ENCODE results near the gene YOD1.
A peak's percentile ranks its signal among the peaks of the same experiment; 100 is the strongest.

The YOD1 gene

GRCh38 chr1:207072233-207072632, 21.2 kb upstream of the YOD1 start:
- H3K4me1 ChIP-seq (ENCODE audit: control insufficient read depth in 2 of 2, insufficient read depth in 2 of 2, low read length in 2 of 2) = peaks cover 3 to 15% of the 10 kb centered on the region in 2 donors
- H3K9me3 ChIP-seq (ENCODE audit: control insufficient read depth in 2 of 2, low read length in 2 of 2) = no peaks in the 10 kb centered on the region
- no peak overlapping the region for H3K4me3 ChIP-seq (ENCODE audit: low read length in 2 of 2)
- no peak overlapping the region for H3K9ac ChIP-seq (ENCODE audit: low read depth in 1 of 2, low read length in 2 of 2)
- H3K27me3 ChIP-seq (ENCODE audit: control insufficient read depth in 2 of 2, insufficient read depth in 2 of 2, low read length in 2 of 2) = no peaks in the 10 kb centered on the region
- no peak overlapping the region for H3K27ac ChIP-seq (ENCODE audit: low read depth in 2 of 2, low read length in 2 of 2)
- H3K36me3 ChIP-seq (ENCODE audit: control insufficient read depth in 2 of 2, insufficient read depth in 2 of 2, low read length in 2 of 2) = peaks cover 52 to 67% of the 10 kb centered on the region in 2 donors

GRCh38 chr1:207071426-207071825, 20.4 kb upstream of the YOD1 start:
- Histone ChIP-seq H3K27ac (ENCODE audit: low read depth in 2 of 2, low read length in 2 of 2) (no peak overlapping the region), H3K36me3 (ENCODE audit: control insufficient read depth in 2 of 2, insufficient read depth in 2 of 2, low read length in 2 of 2) (peaks cover 52 to 64% of the 10 kb centered on the region in 2 donors)

GRCh38 chr1:207070811-207071210, 19.8 kb upstream of the YOD1 start:
- Histone ChIP-seq H3K9ac (ENCODE audit: low read depth in 1 of 2, low read length in 2 of 2) (no peak overlapping the region), H3K4me1 (ENCODE audit: control insufficient read depth in 2 of 2, insufficient read depth in 2 of 2, low read length in 2 of 2) (peaks cover 8 to 29% of the 10 kb centered on the region in 2 donors), H3K27ac (ENCODE audit: low read depth in 2 of 2, low read length in 2 of 2) (no peak overlapping the region)

More at GRCh38 chr1:207071426-207071825, 20.4 kb upstream of the YOD1 start:
- Histone ChIP-seq H3K9ac (ENCODE audit: low read depth in 1 of 2, low read length in 2 of 2) (no peak overlapping the region), H3K4me3 (ENCODE audit: low read length in 2 of 2) (no peak overlapping the region), H3K27me3 (ENCODE audit: control insufficient read depth in 2 of 2, insufficient read depth in 2 of 2, low read length in 2 of 2) (no peaks in the 10 kb centered on the region), H3K4me1 (ENCODE audit: control insufficient read depth in 2 of 2, insufficient read depth in 2 of 2, low read length in 2 of 2) (peaks cover 8 to 23% of the 10 kb centered on the region in 2 donors), H3K9me3 (ENCODE audit: control insufficient read depth in 2 of 2, low read length in 2 of 2) (no peaks in the 10 kb centered on the region)

GRCh38 chr1:207069858-207070506, 19.0 kb upstream of the YOD1 start:
- Histone ChIP-seq H3K36me3 (ENCODE audit: control insufficient read depth in 2 of 2, insufficient read depth in 2 of 2, low read length in 2 of 2) (peaks cover 56 to 64% of the 10 kb centered on the region in 2 donors), H3K9ac (ENCODE audit: low read depth in 1 of 2, low read length in 2 of 2) (no peak overlapping the region), H3K4me1 (ENCODE audit: control insufficient read depth in 2 of 2, insufficient read depth in 2 of 2, low read length in 2 of 2) (peaks cover 8 to 32% of the 10 kb centered on the region in 2 donors), H3K9me3 (ENCODE audit: control insufficient read depth in 2 of 2, low read length in 2 of 2) (no peaks in the 10 kb centered on the region), H3K27me3 (ENCODE audit: control insufficient read depth in 2 of 2, insufficient read depth in 2 of 2, low read length in 2 of 2) (no peaks in the 10 kb centered on the region), H3K4me3 (ENCODE audit: low read length in 2 of 2) (no peak overlapping the region), H3K27ac (ENCODE audit: low read depth in 2 of 2, low read length in 2 of 2) (no peak overlapping the region)

More at GRCh38 chr1:207070811-207071210, 19.8 kb upstream of the YOD1 start:
- Histone ChIP-seq H3K36me3 (ENCODE audit: control insufficient read depth in 2 of 2, insufficient read depth in 2 of 2, low read length in 2 of 2) (peaks cover 56 to 63% of the 10 kb centered on the region in 2 donors), H3K9me3 (ENCODE audit: control insufficient read depth in 2 of 2, low read length in 2 of 2) (no peaks in the 10 kb centered on the region), H3K27me3 (ENCODE audit: control insufficient read depth in 2 of 2, insufficient read depth in 2 of 2, low read length in 2 of 2) (no peaks in the 10 kb centered on the region), H3K4me3 (ENCODE audit: low read length in 2 of 2) (no peak overlapping the region)

GRCh38 chr1:207069061-207069460, 18.1 kb upstream of the YOD1 start:
- H3K4me1 ChIP-seq (ENCODE audit: control insufficient read depth in 2 of 2, insufficient read depth in 2 of 2, low read length in 2 of 2) = peaks cover 8 to 35% of the 10 kb centered on the region in 2 donors
- H3K27me3 ChIP-seq (ENCODE audit: control insufficient read depth in 2 of 2, insufficient read depth in 2 of 2, low read length in 2 of 2) = no peaks in the 10 kb centered on the region
- H3K9ac ChIP-seq (ENCODE audit: low read depth in 1 of 2, low read length in 2 of 2) = no peak overlapping the region
- H3K4me3 ChIP-seq (ENCODE audit: low read length in 2 of 2) = no peak overlapping the region
- H3K9me3 ChIP-seq (ENCODE audit: control insufficient read depth in 2 of 2, low read length in 2 of 2) = no peaks in the 10 kb centered on the region
- no peak overlapping the region for H3K27ac ChIP-seq (ENCODE audit: low read depth in 2 of 2, low read length in 2 of 2)
- H3K36me3 ChIP-seq (ENCODE audit: control insufficient read depth in 2 of 2, insufficient read depth in 2 of 2, low read length in 2 of 2) = peaks cover 53 to 67% of the 10 kb centered on the region in 2 donors

GRCh38 chr1:207067665-207068064, 16.7 kb upstream of the YOD1 start:
- Histone ChIP-seq H3K9ac (ENCODE audit: low read depth in 1 of 2, low read length in 2 of 2) (peak overlapping the region; percentile 34 to 64), H3K4me3 (ENCODE audit: low read length in 2 of 2) (peak overlapping the region; percentile 52 to 64), H3K4me1 (ENCODE audit: control insufficient read depth in 2 of 2, insufficient read depth in 2 of 2, low read length in 2 of 2) (peaks cover 8 to 36% of the 10 kb centered on the region in 2 donors), H3K36me3 (ENCODE audit: control insufficient read depth in 2 of 2, insufficient read depth in 2 of 2, low read length in 2 of 2) (peaks cover 62 to 73% of the 10 kb centered on the region in 2 donors), H3K27me3 (ENCODE audit: control insufficient read depth in 2 of 2, insufficient read depth in 2 of 2, low read length in 2 of 2) (no peaks in the 10 kb centered on the region), H3K9me3 (ENCODE audit: control insufficient read depth in 2 of 2, low read length in 2 of 2) (no peaks in the 10 kb centered on the region), H3K27ac (ENCODE audit: low read depth in 2 of 2, low read length in 2 of 2) (peak overlapping the region; percentile 92 to 94)

GRCh38 chr1:207067185-207067584, 16.2 kb upstream of the YOD1 start:
- peaks cover 62 to 74% of the 10 kb centered on the region in 2 donors for H3K36me3 ChIP-seq (ENCODE audit: control insufficient read depth in 2 of 2, insufficient read depth in 2 of 2, low read length in 2 of 2)
- H3K9ac ChIP-seq (ENCODE audit: low read depth in 1 of 2, low read length in 2 of 2) = peak overlapping the region; percentile 34 to 64
- peak overlapping the region; percentile 52 to 64 for H3K4me3 ChIP-seq (ENCODE audit: low read length in 2 of 2)
- H3K9me3 ChIP-seq (ENCODE audit: control insufficient read depth in 2 of 2, low read length in 2 of 2) = no peaks in the 10 kb centered on the region
- no peaks in the 10 kb centered on the region for H3K27me3 ChIP-seq (ENCODE audit: control insufficient read depth in 2 of 2, insufficient read depth in 2 of 2, low read length in 2 of 2)
- H3K4me1 ChIP-seq (ENCODE audit: control insufficient read depth in 2 of 2, insufficient read depth in 2 of 2, low read length in 2 of 2) = peaks cover 8 to 36% of the 10 kb centered on the region in 2 donors
- peak overlapping the region; percentile 92 to 94 for H3K27ac ChIP-seq (ENCODE audit: low read depth in 2 of 2, low read length in 2 of 2)

- H3K4me3 ChIP-seq (ENCODE audit: low read length in 2 of 2) = no peak overlapping the region
- no peaks in the 10 kb centered on the region for H3K27me3 ChIP-seq (ENCODE audit: control insufficient read depth in 2 of 2, insufficient read depth in 2 of 2, low read length in 2 of 2)
- H3K4me1 ChIP-seq (ENCODE audit: control insufficient read depth in 2 of 2, insufficient read depth in 2 of 2, low read length in 2 of 2) = peaks cover 8 to 36% of the 10 kb centered on the region in 2 donors
- no peak overlapping the region for H3K9ac ChIP-seq (ENCODE audit: low read depth in 1 of 2, low read length in 2 of 2)
- H3K9me3 ChIP-seq (ENCODE audit: control insufficient read depth in 2 of 2, low read length in 2 of 2) = no peaks in the 10 kb centered on the region
- H3K36me3 ChIP-seq (ENCODE audit: control insufficient read depth in 2 of 2, insufficient read depth in 2 of 2, low read length in 2 of 2) = peaks cover 52 to 62% of the 10 kb centered on the region in 2 donors
- H3K27ac ChIP-seq (ENCODE audit: low read depth in 2 of 2, low read length in 2 of 2) = peak overlapping the region; percentile 44 to 53
Measured at GRCh38 chr1:207064561-207064960, 13.6 kb upstream of the YOD1 start.

GRCh38 chr1:207063014-207063413, 12.0 kb upstream of the YOD1 start:
- H3K27me3 ChIP-seq (ENCODE audit: control insufficient read depth in 2 of 2, insufficient read depth in 2 of 2, low read length in 2 of 2) = no peaks in the 10 kb centered on the region
- no peak overlapping the region for H3K4me3 ChIP-seq (ENCODE audit: low read length in 2 of 2)
- no peak overlapping the region for H3K27ac ChIP-seq (ENCODE audit: low read depth in 2 of 2, low read length in 2 of 2)
- peaks cover 50 to 54% of the 10 kb centered on the region in 2 donors for H3K36me3 ChIP-seq (ENCODE audit: control insufficient read depth in 2 of 2, insufficient read depth in 2 of 2, low read length in 2 of 2)
- H3K4me1 ChIP-seq (ENCODE audit: control insufficient read depth in 2 of 2, insufficient read depth in 2 of 2, low read length in 2 of 2) = peaks cover 5 to 26% of the 10 kb centered on the region in 2 donors
- no peaks in the 10 kb centered on the region for H3K9me3 ChIP-seq (ENCODE audit: control insufficient read depth in 2 of 2, low read length in 2 of 2)
- no peak overlapping the region for H3K9ac ChIP-seq (ENCODE audit: low read depth in 1 of 2, low read length in 2 of 2)

- H3K9me3 ChIP-seq (ENCODE audit: control insufficient read depth in 2 of 2, low read length in 2 of 2) = no peaks in the 10 kb centered on the region
- H3K9ac ChIP-seq (ENCODE audit: low read depth in 1 of 2, low read length in 2 of 2) = no peak overlapping the region
- H3K27me3 ChIP-seq (ENCODE audit: control insufficient read depth in 2 of 2, insufficient read depth in 2 of 2, low read length in 2 of 2) = no peaks in the 10 kb centered on the region
- no peak overlapping the region for H3K4me3 ChIP-seq (ENCODE audit: low read length in 2 of 2)
- peaks cover 4 to 20% of the 10 kb centered on the region in 2 donors for H3K4me1 ChIP-seq (ENCODE audit: control insufficient read depth in 2 of 2, insufficient read depth in 2 of 2, low read length in 2 of 2)
- H3K36me3 ChIP-seq (ENCODE audit: control insufficient read depth in 2 of 2, insufficient read depth in 2 of 2, low read length in 2 of 2) = peaks cover 44 to 54% of the 10 kb centered on the region in 2 donors
- no peak overlapping the region for H3K27ac ChIP-seq (ENCODE audit: low read depth in 2 of 2, low read length in 2 of 2)
Measured at GRCh38 chr1:207062058-207062457, 11.1 kb upstream of the YOD1 start.

Measured in mucosa of rectum (tissue), 2 donors.